ENCODE results near the gene SLC16A3.
"Not testable (repeated sequence)": the region's sequence is repeated elsewhere in the genome, so short reads cannot be mapped to it uniquely, and the experiment has no call there.

The SLC16A3 gene

GRCh38 chr17:82204831-82205719 is 23.8 kb upstream of the SLC16A3 start:
- FAIRE-seq, result no peak
- DNase-seq (ENCODE audit: insufficient read length, low spot score), result no peak

GRCh38 chr17:82205720-82206508 is 22.9 kb upstream of the SLC16A3 start:
- FAIRE-seq, result no peak
- peak; percentile 96 for TF ChIP-seq CTCF (IDR thresholded peaks at IDR 0.05; ENCODE audit: insufficient read depth, missing control alignments)
- peak; percentile 80 for DNase-seq (ENCODE audit: insufficient read length, low spot score)

More at GRCh38 chr17:82204831-82205719, 23.8 kb upstream of the SLC16A3 start:
- TF ChIP-seq CTCF (IDR thresholded peaks at IDR 0.05; ENCODE audit: insufficient read depth, missing control alignments), result no peak

- FAIRE-seq; DNase-seq (ENCODE audit: insufficient read length, low spot score): not testable (repeated sequence)
Observed at GRCh38 chr17:82210655-82211054, 18.2 kb upstream of the SLC16A3 start.

GRCh38 chr17:82212331-82213250 is 16.3 kb upstream of the SLC16A3 start, which contains the start of gene CCDC57:
Gene CCDC57 (minus strand): TSS chr17:82212842. CDS start chr17:82201944, 10,898 bp downstream.
- FAIRE-seq, result no peak
- DNase-seq (ENCODE audit: insufficient read length, low spot score), result peak; percentile 87
- no peak for TF ChIP-seq CTCF (IDR thresholded peaks at IDR 0.05; ENCODE audit: insufficient read depth, missing control alignments)

- DNase-seq (ENCODE audit: insufficient read length, low spot score) (no peak), FAIRE-seq (no peak)
- no peak for TF ChIP-seq CTCF (IDR thresholded peaks at IDR 0.05; ENCODE audit: insufficient read depth, missing control alignments)
Observed at GRCh38 chr17:82213251-82214011, 15.4 kb upstream of the SLC16A3 start.

- DNase-seq (ENCODE audit: insufficient read length, low spot score) (no peak), FAIRE-seq (no peak)
- no peak for TF ChIP-seq CTCF (IDR thresholded peaks at IDR 0.05; ENCODE audit: insufficient read depth, missing control alignments)
Observed at GRCh38 chr17:82214012-82214628, 14.7 kb upstream of the SLC16A3 start.
